GM12872 (cell line): Measurements from ENCODE around the gene FNDC3B.
A peak's percentile ranks its signal among the peaks of the same experiment; 100 is the strongest.

Experiments
- CTCF ChIP-seq: IDR thresholded peaks from 3 replicates; pipeline ENCODE4 v1.5.1; 2011; ENCODE audit warnings: low read depth, mild to moderate bottlenecking, low read length, moderate library complexity; ENCODE audit not compliant: insufficient read depth

Gene FNDC3B

GRCh38 chr3:172102883-172103310 lies 63.5 kb downstream of the FNDC3B start:
- no peak for TF ChIP-seq CTCF

GRCh38 chr3:172103724-172104123 lies 64.3 kb downstream of the FNDC3B start:
- TF ChIP-seq CTCF, result no peak

GRCh38 chr3:172104471-172105072 lies 65.2 kb downstream of the FNDC3B start:
- no peak for TF ChIP-seq CTCF

GRCh38 chr3:172106037-172106954 lies 66.9 kb downstream of the FNDC3B start:
- no peak for TF ChIP-seq CTCF

- TF ChIP-seq CTCF, result no peak
Measured at GRCh38 chr3:172106989-172107388, 67.6 kb downstream of the FNDC3B start.

GRCh38 chr3:172107403-172107802 lies 68.0 kb downstream of the FNDC3B start:
- TF ChIP-seq CTCF, result peak; percentile 45; the same call in 2 of the 3 replicates

GRCh38 chr3:172110127-172110779 lies 70.9 kb downstream of the FNDC3B start:
- no peak for TF ChIP-seq CTCF
